GM19239 (cell line): ENCODE measurements around the gene IGF2BP2.
"Not testable (repeated sequence)": the region's sequence is repeated elsewhere in the genome, so short reads cannot be mapped to it uniquely, and the experiment has no call there.

Experiments
- DNase-seq: peaks from one replicate; pipeline ENCODE4 v3.0.0; 2011; ENCODE audit warnings: low spot score; ENCODE audit not compliant: insufficient read length
- FAIRE-seq: peaks from 2 replicates; lab custom pipeline; 2011; peaks lifted over from hg19 to GRCh38; lab: Jason Lieb, UNC

Gene IGF2BP2

GRCh38 chr3:185718736-185719593 lies 105.9 kb downstream of the IGF2BP2 start:
- FAIRE-seq (no peak), DNase-seq (no peak)

DNA sequence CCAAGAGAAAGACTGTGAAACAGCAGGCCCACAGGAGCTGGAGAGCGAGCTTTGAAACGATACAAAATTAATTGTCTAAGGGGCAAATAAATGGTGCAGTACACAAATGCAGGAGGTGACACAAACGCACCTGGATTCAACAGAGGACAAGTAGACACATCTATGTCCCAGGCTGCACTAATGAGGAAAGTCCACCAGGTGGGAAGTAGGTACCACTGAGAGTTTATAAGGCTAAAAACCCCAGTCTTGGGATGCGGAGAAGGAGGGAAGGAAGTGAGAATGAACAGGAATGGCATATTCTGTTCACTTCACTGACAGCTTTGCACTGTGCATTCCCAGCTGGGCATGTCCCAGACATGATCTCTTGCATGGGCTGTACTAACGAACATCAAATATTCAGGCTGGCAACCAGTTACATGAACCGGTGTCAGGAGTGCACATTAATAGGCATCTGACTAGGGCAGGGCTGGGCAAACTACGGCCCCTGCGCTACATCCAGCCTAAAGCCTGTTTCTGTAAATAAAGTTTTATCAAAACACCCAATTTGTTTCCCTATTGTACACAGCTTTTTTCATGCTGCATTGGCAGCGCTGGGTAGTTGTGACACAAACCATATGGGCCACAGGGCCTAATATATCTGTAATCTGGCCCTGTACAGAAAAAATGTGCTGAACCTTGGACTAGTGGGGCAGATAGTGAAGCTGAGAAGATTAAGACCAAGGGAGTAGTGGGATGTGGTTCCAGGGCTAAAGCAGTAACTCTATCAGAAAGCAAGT lies 107.0 kb downstream of the IGF2BP2 start:
- FAIRE-seq (no peak), DNase-seq (no peak)

DNA sequence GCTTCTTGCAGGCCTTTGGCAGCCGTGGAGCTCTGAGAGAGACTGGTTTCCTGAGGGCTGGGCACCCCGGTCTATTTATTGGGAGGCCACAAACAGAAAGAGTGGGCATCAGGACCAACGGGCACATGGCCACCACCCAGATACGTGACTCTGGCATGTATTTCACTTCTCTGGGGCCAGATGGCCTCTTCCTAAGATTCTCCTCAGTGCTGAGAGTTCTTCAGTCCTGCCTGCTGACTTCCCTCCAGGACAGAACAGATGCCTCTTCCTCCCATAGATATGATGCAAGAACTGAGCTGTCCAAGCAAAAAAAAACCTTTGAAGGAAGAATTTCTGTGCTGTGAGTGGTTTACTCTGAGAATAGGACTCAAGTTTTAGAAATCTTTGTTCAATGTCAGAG lies 107.7 kb downstream of the IGF2BP2 start:
- DNase-seq (no peak), FAIRE-seq (no peak)

DNA sequence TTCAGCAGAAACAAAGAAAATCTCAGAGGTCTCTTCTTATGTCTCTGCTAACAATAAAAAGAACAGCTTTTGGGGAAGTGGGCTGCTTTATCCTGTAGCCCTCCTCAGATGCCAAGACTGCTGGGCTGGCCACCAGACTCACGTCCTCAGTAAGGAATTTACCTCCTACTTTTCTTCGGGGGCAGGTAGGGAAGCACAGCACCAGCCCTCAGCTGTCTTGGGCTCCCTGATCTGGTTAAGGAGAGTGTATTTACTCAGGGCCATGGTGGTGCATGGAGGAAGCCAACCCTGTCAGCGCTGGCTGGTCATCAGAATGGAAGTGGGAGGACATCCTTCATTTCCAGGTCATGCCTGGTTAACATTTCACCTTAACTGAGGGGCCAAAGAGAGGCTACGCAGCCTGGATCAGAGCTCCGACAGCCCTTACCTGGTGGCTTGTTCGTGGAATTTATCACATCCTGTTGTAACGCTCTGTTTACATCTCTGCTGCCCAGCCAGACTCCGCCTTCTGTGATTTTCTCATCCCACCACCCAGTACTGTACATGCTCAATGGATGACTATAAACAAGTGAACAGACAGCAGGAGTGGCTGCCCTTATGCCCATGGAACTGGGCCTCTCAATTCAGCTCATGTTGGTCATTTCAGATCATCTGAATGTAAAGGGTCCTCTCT lies 108.3 kb downstream of the IGF2BP2 start:
- no peak for DNase-seq

DNA sequence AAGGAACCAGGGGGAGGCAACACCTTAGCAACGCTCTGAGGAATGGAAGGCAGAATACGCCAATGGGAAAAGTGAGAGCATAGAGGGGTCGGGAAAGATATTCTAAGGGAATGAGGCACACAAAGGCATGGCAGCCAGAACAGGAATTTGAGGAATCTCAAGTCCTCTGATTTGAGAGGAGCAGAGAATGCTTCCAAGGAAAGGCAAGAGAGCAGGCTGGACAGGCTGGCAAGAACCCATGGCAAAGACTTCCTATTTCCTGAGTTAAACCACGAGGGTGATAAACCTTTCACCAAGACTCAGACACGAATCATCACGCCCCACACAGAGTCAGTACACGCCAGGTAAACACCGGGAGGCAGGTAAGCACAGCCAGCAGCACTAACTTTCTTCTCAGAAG lies 109.8 kb downstream of the IGF2BP2 start:
- FAIRE-seq (no peak), DNase-seq (no peak)

More for the DNA sequence above, 108.3 kb downstream of the IGF2BP2 start:
- no peak for FAIRE-seq

- FAIRE-seq (no peak), DNase-seq (no peak)
Measured at GRCh38 chr3:185714085-185714484, 110.8 kb downstream of the IGF2BP2 start.

- no peak for DNase-seq
- FAIRE-seq: no peak
Measured at GRCh38 chr3:185713015-185713414, 111.8 kb downstream of the IGF2BP2 start.

DNA sequence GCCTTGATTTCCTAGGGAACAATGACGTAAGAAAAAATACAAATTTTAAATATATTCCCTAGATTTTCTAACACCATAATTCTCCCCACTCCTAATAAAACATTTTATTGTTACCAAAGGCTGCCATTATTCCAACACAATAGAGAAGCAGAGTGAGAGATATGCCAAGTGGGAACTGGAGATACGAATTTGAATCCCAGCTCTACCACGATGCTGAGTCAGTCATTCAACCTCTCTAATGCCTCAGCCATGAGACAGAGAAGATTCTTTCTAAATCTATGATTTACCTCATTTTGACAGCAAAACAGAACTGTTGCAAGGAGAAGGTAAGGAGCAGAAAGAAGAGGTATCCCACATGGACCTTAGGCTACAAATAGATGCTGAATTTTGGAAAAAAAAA lies 112.5 kb downstream of the IGF2BP2 start:
- no peak for FAIRE-seq

GRCh38 chr3:185711255-185711870 lies 113.5 kb downstream of the IGF2BP2 start:
- FAIRE-seq: no peak
- DNase-seq: no peak

More for the DNA sequence above, 112.5 kb downstream of the IGF2BP2 start:
- DNase-seq: no peak

GRCh38 chr3:185709251-185709955 lies 115.4 kb downstream of the IGF2BP2 start:
- DNase-seq: no peak
- FAIRE-seq: no peak

DNA sequence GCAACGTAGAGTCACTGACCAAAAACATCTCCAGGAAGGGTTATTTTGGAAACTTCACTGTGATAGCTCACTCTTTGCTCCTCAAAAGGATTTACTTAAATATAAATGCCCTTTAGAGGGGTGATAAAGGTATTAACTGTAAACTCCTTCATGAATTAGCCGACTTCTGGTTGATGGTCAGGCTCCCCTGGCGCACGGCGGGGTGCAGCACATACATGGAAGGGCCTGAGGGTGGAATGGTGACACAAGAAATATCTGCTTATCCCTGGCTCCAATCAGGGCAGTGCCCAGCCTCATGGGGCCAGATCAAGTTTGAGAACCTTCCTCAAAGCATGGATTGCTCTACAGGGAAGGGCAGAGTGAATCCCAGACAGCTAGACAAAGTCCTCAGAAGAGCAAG lies 116.5 kb downstream of the IGF2BP2 start:
- FAIRE-seq (no peak), DNase-seq (no peak)

GRCh38 chr3:185705498-185705897 lies 119.3 kb downstream of the IGF2BP2 start:
- DNase-seq: no peak
- FAIRE-seq: no peak

DNA sequence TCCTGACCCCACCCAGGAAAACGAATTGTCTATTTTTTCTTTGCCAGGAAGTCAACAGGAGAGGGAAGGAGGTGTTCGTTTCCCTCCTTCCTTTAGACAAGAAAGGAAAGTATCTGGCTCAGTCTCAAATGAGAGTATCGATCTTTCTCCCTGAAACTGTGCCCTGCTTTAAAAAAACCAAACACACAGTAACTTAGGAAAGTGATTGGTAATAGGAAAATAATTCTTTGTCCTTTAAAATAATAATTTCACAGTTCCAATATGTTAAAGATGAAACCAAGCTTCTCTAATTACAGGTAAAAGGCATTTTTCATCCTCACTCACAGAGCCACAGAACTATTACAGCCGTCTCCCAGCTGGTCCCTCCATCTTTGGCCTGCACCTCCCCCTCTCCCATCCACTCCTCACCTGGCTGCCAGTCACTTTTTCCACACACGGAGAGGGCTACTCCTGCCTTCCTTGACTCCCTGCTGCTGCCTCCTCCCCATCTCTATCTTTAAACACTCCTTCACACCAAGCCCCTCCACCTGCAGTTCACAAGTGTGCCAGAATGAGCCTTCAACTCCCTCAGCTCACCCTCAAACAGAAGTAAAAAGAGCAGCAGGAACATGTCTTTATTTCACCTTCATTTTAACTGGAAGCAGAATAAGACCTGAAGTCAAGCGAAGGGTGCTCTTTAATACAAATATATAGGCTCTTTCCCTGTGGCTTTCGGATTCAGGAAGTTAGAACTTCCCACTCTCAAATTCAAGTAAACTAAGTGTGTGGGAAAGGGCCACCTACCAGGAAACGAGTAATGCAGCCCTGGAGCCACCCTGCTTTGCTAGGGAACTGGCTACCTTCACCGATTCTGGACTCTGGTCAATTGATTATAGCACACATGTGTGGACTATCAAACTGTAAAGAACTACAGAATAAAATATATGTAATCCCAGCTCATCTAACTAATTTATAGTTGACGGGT lies 122.3 kb downstream of the IGF2BP2 start:
- FAIRE-seq: no peak
- no peak for DNase-seq

GRCh38 chr3:185701611-185702261 lies 123.1 kb downstream of the IGF2BP2 start:
- no peak for DNase-seq

GRCh38 chr3:185699927-185700326 lies 124.9 kb downstream of the IGF2BP2 start:
- FAIRE-seq: no peak

More at GRCh38 chr3:185701611-185702261, 123.1 kb downstream of the IGF2BP2 start:
- no peak for FAIRE-seq

DNA sequence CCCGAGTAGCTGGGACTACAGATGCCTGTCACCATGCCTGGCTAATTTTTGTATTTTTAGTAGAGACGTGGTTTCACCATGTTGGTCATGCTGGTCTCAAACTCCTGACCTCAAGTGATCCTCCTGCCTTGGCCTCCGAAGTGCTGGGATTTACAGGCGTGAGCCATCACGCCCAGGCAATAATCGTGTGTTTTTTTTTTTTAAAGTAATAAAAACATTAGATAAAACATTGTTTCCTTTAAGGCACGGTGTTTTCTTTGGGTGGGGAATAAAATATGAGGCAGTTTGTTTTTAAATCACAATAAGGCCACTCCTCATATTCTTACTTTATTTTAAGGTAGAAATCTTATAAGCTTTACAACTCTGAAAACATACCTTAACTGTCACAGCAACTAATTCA lies 127.6 kb downstream of the IGF2BP2 start:
- FAIRE-seq, DNase-seq: not testable (repeated sequence)

More at GRCh38 chr3:185699927-185700326, 124.9 kb downstream of the IGF2BP2 start:
- DNase-seq: no peak

GRCh38 chr3:185696039-185696438 lies 128.8 kb downstream of the IGF2BP2 start:
- DNase-seq (no peak), FAIRE-seq (no peak)
